NCI-H2107 (cell line): ENCODE measurements around the gene EDDM3A.
"Not testable (repeated sequence)": the region's sequence is repeated elsewhere in the genome, so short reads cannot be mapped to it uniquely, and the experiment has no call there.

Source experiments
- DNase-seq: peaks from one replicate; lab custom pipeline; 2025; lab: John Stamatoyannopoulos, UW

Gene EDDM3A

GRCh38 chr14:20733684-20734429, 11.8 kb upstream of the EDDM3A start:
- DNase-seq, result no peak

- no peak for DNase-seq
Measured at GRCh38 chr14:20734430-20734806, 11.3 kb upstream of the EDDM3A start.

DNA sequence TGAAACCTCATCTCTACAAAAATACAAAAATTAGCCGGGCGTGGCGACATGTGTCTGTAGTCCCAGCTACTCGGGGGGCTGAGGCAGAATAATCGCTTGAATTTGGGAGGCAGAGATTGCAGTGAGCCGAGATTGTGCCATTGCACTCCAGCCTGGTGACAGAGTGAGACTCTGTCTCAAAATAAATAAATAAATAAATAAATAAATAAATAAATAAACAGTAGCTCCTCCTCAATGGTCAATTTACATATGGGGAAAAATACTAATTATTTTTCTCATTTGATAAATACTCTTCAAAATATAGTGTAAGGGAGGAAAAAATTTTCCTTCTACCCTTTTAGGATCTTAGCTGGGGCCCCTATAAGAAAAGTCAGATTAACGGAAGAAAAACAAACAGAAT, 7.4 kb upstream of the EDDM3A start:
- not testable (repeated sequence) for DNase-seq

DNA sequence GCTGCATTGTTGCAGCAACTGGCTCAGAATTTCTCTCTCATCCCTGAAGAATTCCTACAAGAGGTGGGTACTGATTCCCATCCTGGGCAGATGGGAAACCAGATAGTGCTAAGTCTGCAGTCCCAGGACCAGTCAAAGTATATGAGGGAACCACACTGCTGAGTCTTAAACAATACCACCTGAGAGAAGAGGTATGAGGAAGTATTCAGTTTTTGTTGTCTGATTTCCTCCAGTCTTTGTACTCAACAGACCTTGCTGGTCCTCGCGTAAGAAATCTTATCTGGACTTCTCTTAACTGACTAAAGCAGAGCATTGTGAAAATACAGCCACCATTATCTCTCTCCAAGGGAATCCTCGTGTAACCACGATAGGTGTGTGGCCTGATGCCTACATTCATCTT, 3.6 kb upstream of the EDDM3A start:
- no peak for DNase-seq

DNA sequence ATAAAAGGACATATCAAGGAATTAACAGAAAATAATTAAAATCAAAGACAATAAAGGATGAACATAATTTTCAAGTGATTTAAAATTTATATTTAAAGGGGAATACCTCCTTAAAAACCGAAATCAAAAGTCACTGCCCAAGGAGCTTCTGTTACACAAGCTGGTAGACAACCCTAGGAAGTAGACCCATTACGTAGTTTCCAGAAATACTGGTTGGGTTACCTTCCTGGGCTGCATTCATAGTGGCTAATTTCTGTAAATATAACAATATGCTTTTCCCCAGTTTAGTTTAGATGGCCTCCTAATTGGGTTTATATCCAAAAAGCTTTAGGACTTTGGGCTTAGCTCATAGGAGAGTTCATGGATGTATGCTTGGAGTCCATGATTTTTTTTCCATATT, 2.1 kb upstream of the EDDM3A start:
- DNase-seq, result no peak

DNA sequence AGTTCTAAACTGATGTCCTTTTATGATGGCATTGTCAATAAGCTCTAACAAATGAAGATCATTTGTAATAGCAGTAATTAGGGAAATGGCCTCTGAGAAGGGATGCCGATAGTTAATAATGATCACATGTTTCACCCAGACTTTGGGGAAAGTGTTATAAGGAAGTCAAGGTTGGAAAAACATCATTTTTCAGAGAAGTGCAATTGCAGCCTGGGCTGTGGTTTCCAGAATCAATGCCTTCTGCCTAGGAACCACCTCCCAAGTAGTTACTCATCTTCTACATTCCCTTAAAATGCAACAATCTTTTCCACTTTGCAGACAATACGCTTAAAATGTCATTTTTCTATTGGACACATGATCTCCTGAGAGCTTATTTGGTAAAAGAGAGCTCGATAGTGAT, 879 bp downstream of the EDDM3A start:
- DNase-seq, result no peak

GRCh38 chr14:20748439-20748838, 2.8 kb downstream of the EDDM3A start:
- no peak for DNase-seq

GRCh38 chr14:20750194-20750593, 4.5 kb downstream of the EDDM3A start:
- no peak for DNase-seq

DNA sequence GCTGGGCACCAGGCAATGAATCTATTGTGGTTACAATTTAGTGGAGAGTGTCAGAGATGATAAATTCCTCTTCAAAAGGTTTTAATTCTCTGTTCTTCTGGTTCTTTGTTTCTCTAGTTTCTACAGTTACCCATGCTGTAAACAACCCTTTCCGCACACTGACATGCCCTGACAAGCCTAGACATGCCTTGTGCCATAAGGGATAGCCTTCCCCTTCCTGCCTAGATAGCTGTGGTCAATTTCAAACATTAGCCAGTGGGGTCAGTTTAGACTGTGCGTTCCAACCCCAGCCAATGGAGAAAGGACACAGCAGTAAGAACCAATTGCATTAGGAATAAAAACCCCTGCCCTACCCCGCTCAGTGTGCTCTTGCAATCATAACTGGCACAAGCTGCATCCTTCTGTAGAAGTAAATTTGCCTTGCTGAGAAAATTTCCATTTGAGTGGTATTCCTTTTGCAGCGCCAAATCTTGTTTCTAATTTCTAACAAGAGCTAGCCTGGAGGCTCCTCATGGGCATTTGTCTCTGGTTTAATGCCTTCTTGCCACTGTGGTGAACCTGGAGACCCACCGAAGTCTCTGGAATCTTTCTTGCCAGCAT, 6.4 kb downstream of the EDDM3A start:
- DNase-seq, result no peak

- DNase-seq, result no peak
Measured at GRCh38 chr14:20754308-20754707, 8.6 kb downstream of the EDDM3A start.

DNA sequence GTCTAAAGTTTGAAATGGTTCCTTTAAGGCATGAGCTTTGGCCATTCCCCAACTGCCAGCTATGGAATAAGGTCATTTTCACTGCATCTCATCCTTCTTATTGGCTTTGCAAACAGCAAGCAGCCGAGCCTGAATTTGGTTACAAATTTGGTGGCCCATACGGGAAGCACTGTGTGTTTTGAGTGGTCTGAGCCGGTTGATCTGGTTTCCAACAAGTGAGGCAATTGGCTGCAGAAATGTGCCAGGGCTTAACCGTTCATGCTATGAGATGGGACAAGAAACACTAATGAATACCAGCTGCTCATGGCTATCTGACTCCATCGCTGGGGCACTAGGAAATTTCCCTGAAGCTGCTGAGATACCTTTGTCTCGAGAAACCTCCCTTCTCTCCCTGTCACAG, 9.3 kb downstream of the EDDM3A start:
- DNase-seq, result no peak

DNA sequence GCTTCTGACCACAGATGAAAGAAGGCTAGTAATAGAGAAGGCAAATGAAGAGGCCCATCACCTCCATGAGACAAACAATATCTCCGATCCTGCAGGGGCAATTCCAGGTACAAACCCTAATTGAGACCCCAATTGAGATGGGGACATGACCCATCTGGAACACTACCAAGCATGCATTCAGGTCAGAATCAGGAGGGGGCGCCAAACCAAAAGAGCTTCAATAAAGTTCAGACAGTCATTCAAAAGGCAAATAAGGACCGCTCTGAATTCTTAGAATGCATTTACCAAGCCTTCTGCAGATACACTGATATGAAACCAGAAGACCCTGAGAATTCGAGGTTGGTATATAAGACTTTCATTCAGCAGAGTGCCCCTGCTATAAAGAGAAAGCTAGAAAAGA, 12.3 kb downstream of the EDDM3A start:
- DNase-seq, result no peak

- DNase-seq, result not testable (repeated sequence)
Measured at GRCh38 chr14:20759465-20759864, 13.8 kb downstream of the EDDM3A start.

DNA sequence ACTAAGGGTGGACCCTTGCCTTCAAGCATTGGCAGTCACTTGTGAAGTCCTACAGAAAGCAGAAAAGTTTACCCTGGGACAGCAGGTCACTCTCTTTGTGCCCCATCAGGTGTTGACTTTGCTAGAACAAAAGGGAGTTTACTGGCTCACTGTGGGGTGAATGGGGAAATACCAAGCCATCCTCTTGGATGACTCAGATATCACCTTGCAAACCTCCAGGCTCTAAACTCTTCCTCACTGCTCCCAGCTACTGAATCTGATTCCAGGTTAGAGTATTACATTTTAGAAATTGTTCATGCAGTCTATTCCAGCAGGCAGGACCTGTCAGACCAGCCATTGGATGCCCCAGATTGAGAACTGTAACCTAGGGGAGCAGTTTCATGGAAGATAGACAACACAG, 15.3 kb downstream of the EDDM3A start:
- no peak for DNase-seq

DNA sequence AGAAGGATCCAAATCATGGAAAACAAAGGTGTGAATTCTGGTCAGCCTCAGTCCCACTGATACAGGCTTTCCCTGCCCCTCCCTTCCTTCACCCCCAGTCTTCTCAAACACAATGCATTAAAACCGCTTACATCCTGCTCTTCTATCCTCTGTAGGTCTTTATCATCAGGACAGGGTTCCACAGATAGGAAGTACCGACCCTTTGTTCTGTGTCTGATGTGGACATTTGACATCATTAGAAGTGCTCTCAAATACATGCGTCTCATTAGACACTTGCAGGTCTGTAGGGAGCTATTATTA, 22.9 kb downstream of the EDDM3A start:
- DNase-seq, result no peak

GRCh38 chr14:20769421-20769820, 23.7 kb downstream of the EDDM3A start:
- DNase-seq, result no peak

GRCh38 chr14:20772650-20773049, 27.0 kb downstream of the EDDM3A start:
- no peak for DNase-seq

- no peak for DNase-seq
Measured at GRCh38 chr14:20774258-20774824, 28.7 kb downstream of the EDDM3A start.

DNA sequence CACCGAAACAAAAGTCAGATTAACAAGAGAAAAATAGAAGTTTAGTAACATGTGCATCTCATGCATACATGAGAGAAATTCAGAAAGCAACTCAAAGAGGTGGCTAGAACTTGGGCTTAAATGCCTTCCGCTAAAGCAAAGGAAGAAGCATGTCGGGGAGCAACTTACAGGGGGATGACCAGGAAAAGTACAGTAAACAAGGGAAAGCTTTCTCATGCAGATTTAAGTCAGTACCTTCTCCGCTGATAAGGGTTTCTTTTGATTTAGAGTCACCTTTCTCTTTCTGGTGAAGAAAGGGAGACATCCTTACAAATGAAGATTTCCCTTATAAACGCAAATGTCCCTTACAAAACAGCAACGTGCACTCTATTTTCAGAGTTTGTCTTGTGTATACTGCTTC, 29.4 kb downstream of the EDDM3A start:
- no peak for DNase-seq

DNA sequence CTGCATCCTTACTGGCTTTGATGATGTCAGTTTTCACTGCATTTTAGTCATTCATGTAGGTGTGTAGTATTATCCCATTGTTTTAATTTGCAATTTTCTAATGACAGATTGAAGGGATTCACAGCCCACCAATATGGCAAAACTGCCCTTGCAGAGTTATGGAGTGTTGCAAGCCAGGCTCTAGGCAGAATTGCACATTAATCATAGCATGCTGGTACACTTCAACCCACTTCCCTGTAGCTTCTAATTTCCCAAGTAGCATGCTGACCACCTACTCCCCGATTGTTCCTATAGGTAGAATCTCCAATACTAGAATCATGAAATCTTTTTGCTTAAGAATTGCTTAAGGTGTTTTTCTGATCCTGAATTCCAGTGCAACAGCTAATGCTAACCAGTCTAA, 30.2 kb downstream of the EDDM3A start:
- DNase-seq, result no peak

- no peak for DNase-seq
Measured at GRCh38 chr14:20781803-20782202, 36.1 kb downstream of the EDDM3A start.

DNA sequence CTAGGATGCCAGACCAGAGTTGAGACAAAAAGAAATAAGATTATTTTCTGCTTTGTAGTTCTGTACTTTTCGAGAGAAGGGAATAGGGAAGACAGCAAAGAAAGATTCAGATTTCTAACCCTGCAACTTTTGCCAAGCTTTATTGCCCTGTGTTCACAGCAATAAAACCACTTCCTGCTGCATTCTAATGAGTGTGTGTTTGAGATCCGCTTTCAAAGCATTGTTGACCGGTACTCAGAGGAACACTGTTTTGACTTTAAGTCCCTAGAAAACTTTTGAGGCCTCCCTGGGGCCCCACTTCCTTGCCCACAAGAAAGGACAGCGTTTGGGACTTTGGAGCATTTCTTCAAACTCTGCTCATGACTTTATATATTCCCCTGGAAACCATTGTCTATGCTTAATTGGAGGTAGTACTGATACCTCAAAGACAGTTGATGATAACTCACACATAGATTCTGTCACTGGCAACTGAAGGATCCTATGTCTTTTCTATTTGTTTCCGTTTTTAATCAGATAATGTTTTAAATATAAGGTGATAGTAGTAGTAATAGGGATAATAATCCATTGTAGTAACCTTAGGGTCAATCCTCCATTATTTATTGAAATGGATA, 36.7 kb downstream of the EDDM3A start:
- no peak for DNase-seq

DNA sequence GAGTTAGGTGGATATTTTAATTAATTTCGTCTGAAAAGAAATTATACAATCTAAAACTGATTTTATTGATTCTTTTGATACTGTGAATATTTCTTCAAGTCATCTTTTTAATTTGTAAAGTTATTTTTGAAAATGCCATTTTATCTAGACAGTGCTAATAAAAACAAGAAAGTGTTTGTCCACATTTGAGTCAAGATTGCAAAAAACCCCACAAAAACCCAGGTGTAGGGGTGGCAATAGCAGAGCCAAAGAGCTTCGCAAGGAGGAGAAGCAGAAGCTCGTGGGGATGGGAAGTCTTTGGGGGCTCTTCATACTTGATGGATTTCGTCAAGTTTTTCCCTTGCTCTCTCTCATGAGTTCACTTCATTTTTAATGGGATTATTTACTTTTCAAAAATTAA, 41.3 kb downstream of the EDDM3A start:
- DNase-seq, result no peak
